ENCODE data around the gene TMEM252. TPM values are rescaled to one million over a fixed set of nuclear protein-coding genes. Genes with fewer than 3 reads are reported as not detected.
A peak's percentile ranks its signal among the peaks of the same experiment; 100 is the strongest.

TMEM252 gene
- total and polyA plus RNA-seq, 4 donors = not detected

DNA sequence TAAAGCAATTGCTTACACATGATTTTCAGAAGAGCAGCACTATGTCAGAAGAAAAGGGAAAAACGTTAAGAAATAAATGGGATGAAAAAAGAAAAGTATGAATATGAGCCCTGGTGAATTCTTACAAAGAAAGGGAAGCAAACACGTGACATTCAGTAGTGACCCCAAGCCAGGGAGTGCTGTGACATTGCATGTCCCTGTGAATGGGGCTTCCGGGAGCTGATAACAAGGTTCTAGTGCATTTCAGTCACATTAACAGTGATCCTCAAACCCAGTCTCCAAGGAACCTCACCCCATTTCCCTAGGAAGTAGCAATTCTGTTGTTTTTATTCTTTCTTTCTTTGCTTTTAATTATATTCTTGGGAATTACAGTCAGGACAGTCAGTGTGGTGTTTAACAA lies 27.3 kb downstream of the TMEM252 start:
- H3K9ac ChIP-seq (ENCODE audit: insufficient read depth in 1 of 2, low read length in 2 of 2) = no peak overlapping the region
- no peak for DNase-seq
- no peak for ATAC-seq (ENCODE audit: insufficient read depth, low FRiP score)
- peaks cover 0 to 7% (median 5%) of the 10 kb centered on the region in 4 donors for H3K9me3 ChIP-seq (ENCODE audit: control insufficient read depth in 4 of 4, insufficient read depth in 3 of 4, low read length in 3 of 4)
- H3K36me3 ChIP-seq (ENCODE audit: control insufficient read depth in 4 of 4, insufficient read depth in 4 of 4, low read length in 4 of 4) = peaks cover 0 to 15% (median 11%) of the 10 kb centered on the region in 4 donors
- H3K4me1 ChIP-seq (ENCODE audit: control insufficient read depth in 5 of 5, insufficient read depth in 5 of 5, low read length in 5 of 5) = peaks cover 0 to 10% (median 0%) of the 10 kb centered on the region in 5 donors
- no peaks in the 10 kb centered on the region for H3K27me3 ChIP-seq (ENCODE audit: control insufficient read depth in 3 of 3, insufficient read depth in 3 of 3, low read length in 2 of 3)
- TF ChIP-seq, protein P1, sequence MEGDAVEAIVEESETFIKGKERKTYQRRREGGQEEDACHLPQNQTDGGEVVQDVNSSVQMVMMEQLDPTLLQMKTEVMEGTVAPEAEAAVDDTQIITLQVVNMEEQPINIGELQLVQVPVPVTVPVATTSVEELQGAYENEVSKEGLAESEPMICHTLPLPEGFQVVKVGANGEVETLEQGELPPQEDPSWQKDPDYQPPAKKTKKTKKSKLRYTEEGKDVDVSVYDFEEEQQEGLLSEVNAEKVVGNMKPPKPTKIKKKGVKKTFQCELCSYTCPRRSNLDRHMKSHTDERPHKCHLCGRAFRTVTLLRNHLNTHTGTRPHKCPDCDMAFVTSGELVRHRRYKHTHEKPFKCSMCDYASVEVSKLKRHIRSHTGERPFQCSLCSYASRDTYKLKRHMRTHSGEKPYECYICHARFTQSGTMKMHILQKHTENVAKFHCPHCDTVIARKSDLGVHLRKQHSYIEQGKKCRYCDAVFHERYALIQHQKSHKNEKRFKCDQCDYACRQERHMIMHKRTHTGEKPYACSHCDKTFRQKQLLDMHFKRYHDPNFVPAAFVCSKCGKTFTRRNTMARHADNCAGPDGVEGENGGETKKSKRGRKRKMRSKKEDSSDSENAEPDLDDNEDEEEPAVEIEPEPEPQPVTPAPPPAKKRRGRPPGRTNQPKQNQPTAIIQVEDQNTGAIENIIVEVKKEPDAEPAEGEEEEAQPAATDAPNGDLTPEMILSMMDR (IDR thresholded peaks at IDR 0.05; ENCODE audit: control extremely low read depth, extremely low read depth) = no peak
- no peak overlapping the region for H3K27ac ChIP-seq (ENCODE audit: low read depth in 1 of 2, low read length in 1 of 2)
- WGBS, 2 donors = 78 to 82% methylated on average over 3 of the region's 3 CpGs
- no peak overlapping the region for H3K4me3 ChIP-seq

- H3K4me3 ChIP-seq = no peak overlapping the region
- no peaks in the 10 kb centered on the region for H3K9me3 ChIP-seq (ENCODE audit: control insufficient read depth in 4 of 4, insufficient read depth in 3 of 4, low read length in 3 of 4)
- H3K36me3 ChIP-seq (ENCODE audit: control insufficient read depth in 4 of 4, insufficient read depth in 4 of 4, low read length in 4 of 4) = peaks cover 0 to 17% (median 4%) of the 10 kb centered on the region in 4 donors
- no peak overlapping the region for H3K9ac ChIP-seq (ENCODE audit: insufficient read depth in 1 of 2, low read length in 2 of 2)
- no peaks in the 10 kb centered on the region for H3K27me3 ChIP-seq (ENCODE audit: control insufficient read depth in 3 of 3, insufficient read depth in 3 of 3, low read length in 2 of 3)
- DNase-seq = no peak
- peak overlapping the region in 1 of 2 donors; percentile 21 for H3K27ac ChIP-seq (ENCODE audit: low read depth in 1 of 2, low read length in 1 of 2)
- no peak for ATAC-seq (ENCODE audit: insufficient read depth, low FRiP score)
- H3K4me1 ChIP-seq (ENCODE audit: control insufficient read depth in 5 of 5, insufficient read depth in 5 of 5, low read length in 5 of 5) = peaks cover 0 to 39% (median 12%) of the 10 kb centered on the region in 5 donors
- TF ChIP-seq, protein P1 (IDR thresholded peaks at IDR 0.05; ENCODE audit: control extremely low read depth, extremely low read depth) = no peak
Observed at GRCh38 chr9:68509689-68510088, 31.0 kb downstream of the TMEM252 start.

DNA sequence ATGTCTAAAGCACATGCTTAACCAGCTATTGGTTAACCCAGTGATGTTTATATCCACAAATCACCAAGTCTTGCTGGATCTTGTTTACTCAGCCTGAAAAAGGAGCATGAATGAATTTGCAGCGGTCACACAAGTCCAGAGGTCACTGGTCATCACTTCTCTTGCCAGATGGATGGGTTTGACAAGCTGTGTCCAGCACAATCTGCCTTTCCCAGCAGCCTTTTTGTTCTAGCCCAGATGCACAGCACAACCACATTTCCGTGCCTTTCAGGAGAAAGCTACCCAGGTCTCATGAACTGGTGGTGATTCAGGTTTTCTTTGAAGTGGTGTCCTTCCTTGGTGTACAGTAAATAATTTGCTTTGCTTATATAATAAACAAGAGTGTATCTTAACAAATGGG lies 32.1 kb downstream of the TMEM252 start:
- 74 to 88% methylated on average over 2 of the region's 2 CpGs for WGBS, 2 donors
- Histone ChIP-seq H3K9me3 (ENCODE audit: control insufficient read depth in 4 of 4, insufficient read depth in 3 of 4, low read length in 3 of 4) (no peaks in the 10 kb centered on the region), H3K27ac (ENCODE audit: low read depth in 1 of 2, low read length in 1 of 2) (peak overlapping the region in 1 of 2 donors; percentile 0), H3K9ac (ENCODE audit: insufficient read depth in 1 of 2, low read length in 2 of 2) (peak overlapping the region in 1 of 2 donors; percentile 14), H3K4me3 (no peak overlapping the region), H3K4me1 (ENCODE audit: control insufficient read depth in 5 of 5, insufficient read depth in 5 of 5, low read length in 5 of 5) (peaks cover 0 to 39% (median 12%) of the 10 kb centered on the region in 5 donors), H3K27me3 (ENCODE audit: control insufficient read depth in 3 of 3, insufficient read depth in 3 of 3, low read length in 2 of 3) (no peaks in the 10 kb centered on the region), H3K36me3 (ENCODE audit: control insufficient read depth in 4 of 4, insufficient read depth in 4 of 4, low read length in 4 of 4) (peaks cover 0 to 23% (median 4%) of the 10 kb centered on the region in 4 donors)
- no peak for ATAC-seq (ENCODE audit: insufficient read depth, low FRiP score)
- DNase-seq = peak in 1 of 3 donors; percentile 15
- TF ChIP-seq, protein P1 (IDR thresholded peaks at IDR 0.05; ENCODE audit: control extremely low read depth, extremely low read depth) = no peak

GRCh38 chr9:68507806-68508145 lies 32.9 kb downstream of the TMEM252 start:
- H3K27ac ChIP-seq (ENCODE audit: low read depth in 1 of 2, low read length in 1 of 2) = peak overlapping the region; percentile 40 to 41
- no peak overlapping the region for H3K9ac ChIP-seq (ENCODE audit: insufficient read depth in 1 of 2, low read length in 2 of 2)
- no peaks in the 10 kb centered on the region for H3K9me3 ChIP-seq (ENCODE audit: control insufficient read depth in 4 of 4, insufficient read depth in 3 of 4, low read length in 3 of 4)
- 66 to 83% methylated on average over 2 of the region's 2 CpGs for WGBS, 2 donors
- ATAC-seq (ENCODE audit: insufficient read depth, low FRiP score) = no peak
- DNase-seq = no peak
- peaks cover 0 to 23% (median 4%) of the 10 kb centered on the region in 4 donors for H3K36me3 ChIP-seq (ENCODE audit: control insufficient read depth in 4 of 4, insufficient read depth in 4 of 4, low read length in 4 of 4)
- H3K4me1 ChIP-seq (ENCODE audit: control insufficient read depth in 5 of 5, insufficient read depth in 5 of 5, low read length in 5 of 5) = peaks cover 0 to 39% (median 12%) of the 10 kb centered on the region in 5 donors
- TF ChIP-seq, protein P1 (IDR thresholded peaks at IDR 0.05; ENCODE audit: control extremely low read depth, extremely low read depth) = no peak
- no peak overlapping the region for H3K4me3 ChIP-seq
- no peaks in the 10 kb centered on the region for H3K27me3 ChIP-seq (ENCODE audit: control insufficient read depth in 3 of 3, insufficient read depth in 3 of 3, low read length in 2 of 3)
